ENCODE results near the gene RAB10.

DNA sequence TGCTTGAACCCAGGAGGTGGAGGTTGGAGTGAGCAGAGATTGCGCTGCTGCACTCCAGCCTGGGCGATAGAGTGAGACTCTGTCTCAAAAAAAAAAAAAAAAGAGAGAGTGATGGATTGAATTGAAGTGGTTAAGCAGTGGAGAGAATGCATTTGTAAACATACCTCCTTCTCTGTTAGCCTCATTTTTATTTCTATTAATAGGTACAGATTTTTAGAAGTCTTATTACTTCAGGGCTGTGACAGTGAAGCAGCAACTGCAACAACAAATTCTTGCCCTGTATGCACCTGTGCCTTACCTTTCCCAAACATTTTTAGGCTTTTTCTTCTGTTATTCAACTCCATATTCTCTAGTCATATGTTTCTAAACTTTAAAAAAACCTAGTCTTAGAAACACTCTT, 55.5 kb downstream of the RAB10 start:
- TF ChIP-seq, protein P1, sequence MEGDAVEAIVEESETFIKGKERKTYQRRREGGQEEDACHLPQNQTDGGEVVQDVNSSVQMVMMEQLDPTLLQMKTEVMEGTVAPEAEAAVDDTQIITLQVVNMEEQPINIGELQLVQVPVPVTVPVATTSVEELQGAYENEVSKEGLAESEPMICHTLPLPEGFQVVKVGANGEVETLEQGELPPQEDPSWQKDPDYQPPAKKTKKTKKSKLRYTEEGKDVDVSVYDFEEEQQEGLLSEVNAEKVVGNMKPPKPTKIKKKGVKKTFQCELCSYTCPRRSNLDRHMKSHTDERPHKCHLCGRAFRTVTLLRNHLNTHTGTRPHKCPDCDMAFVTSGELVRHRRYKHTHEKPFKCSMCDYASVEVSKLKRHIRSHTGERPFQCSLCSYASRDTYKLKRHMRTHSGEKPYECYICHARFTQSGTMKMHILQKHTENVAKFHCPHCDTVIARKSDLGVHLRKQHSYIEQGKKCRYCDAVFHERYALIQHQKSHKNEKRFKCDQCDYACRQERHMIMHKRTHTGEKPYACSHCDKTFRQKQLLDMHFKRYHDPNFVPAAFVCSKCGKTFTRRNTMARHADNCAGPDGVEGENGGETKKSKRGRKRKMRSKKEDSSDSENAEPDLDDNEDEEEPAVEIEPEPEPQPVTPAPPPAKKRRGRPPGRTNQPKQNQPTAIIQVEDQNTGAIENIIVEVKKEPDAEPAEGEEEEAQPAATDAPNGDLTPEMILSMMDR (IDR thresholded peaks at IDR 0.05) = no peak
- TF ChIP-seq POLR2A (IDR thresholded peaks at IDR 0.05) = no peak
- no peak for TF ChIP-seq POLR2AphosphoS5 (IDR thresholded peaks at IDR 0.05)

Data from prostate gland (tissue), 2 donors.